GM18909 (cell line): ENCODE data around the gene ZNF511.
A peak's percentile ranks its signal among the peaks of the same experiment; 100 is the strongest.

Experiments
- ATAC-seq: cut with Tn5 transposase; IDR thresholded peaks from one replicate; pipeline ENCODE4 v1.9.1; 2021; ENCODE audit warnings: mild to moderate bottlenecking; ENCODE audit not compliant: unreplicated experiment, poor library complexity

ZNF511 gene

GRCh38 chr10:133329491-133330202, 20.9 kb downstream of the ZNF511 start:
- peak; percentile 87 for ATAC-seq

- ATAC-seq: no peak
Measured at GRCh38 chr10:133332936-133333699, 24.4 kb downstream of the ZNF511 start.

GRCh38 chr10:133334503-133335245, 26.0 kb downstream of the ZNF511 start:
- ATAC-seq: no peak

GRCh38 chr10:133335246-133336117, 26.8 kb downstream of the ZNF511 start:
- ATAC-seq: no peak

GRCh38 chr10:133336118-133336576, 27.4 kb downstream of the ZNF511 start:
- no peak for ATAC-seq

- no peak for ATAC-seq
Measured at GRCh38 chr10:133336577-133337369, 28.1 kb downstream of the ZNF511 start, which contains the start of gene CALY. Gene CALY (minus strand): TSS chr10:133336896. CDS start chr10:133328989, 7,907 bp downstream.

- no peak for ATAC-seq
Measured at GRCh38 chr10:133337370-133337725, 28.6 kb downstream of the ZNF511 start.

- no peak for ATAC-seq
Measured at GRCh38 chr10:133338080-133339071, 29.7 kb downstream of the ZNF511 start.

- no peak for ATAC-seq
Measured at GRCh38 chr10:133339708-133340380, 31.1 kb downstream of the ZNF511 start.

- ATAC-seq: no peak
Measured at GRCh38 chr10:133341983-133342382, 33.3 kb downstream of the ZNF511 start.

GRCh38 chr10:133342942-133343341, 34.2 kb downstream of the ZNF511 start:
- no peak for ATAC-seq

- no peak for ATAC-seq
Measured at GRCh38 chr10:133343558-133343957, 34.8 kb downstream of the ZNF511 start.

- ATAC-seq: no peak
Measured at GRCh38 chr10:133344236-133344635, 35.5 kb downstream of the ZNF511 start.

- no peak for ATAC-seq
Measured at GRCh38 chr10:133346413-133346812, 37.7 kb downstream of the ZNF511 start.

GRCh38 chr10:133347710-133348517, 39.2 kb downstream of the ZNF511 start:
- no peak for ATAC-seq

GRCh38 chr10:133349160-133349568, 40.5 kb downstream of the ZNF511 start:
- no peak for ATAC-seq

- ATAC-seq: no peak
Measured at GRCh38 chr10:133349577-133350011, 40.9 kb downstream of the ZNF511 start.
